ENCODE data around the gene BORA.

DNA sequence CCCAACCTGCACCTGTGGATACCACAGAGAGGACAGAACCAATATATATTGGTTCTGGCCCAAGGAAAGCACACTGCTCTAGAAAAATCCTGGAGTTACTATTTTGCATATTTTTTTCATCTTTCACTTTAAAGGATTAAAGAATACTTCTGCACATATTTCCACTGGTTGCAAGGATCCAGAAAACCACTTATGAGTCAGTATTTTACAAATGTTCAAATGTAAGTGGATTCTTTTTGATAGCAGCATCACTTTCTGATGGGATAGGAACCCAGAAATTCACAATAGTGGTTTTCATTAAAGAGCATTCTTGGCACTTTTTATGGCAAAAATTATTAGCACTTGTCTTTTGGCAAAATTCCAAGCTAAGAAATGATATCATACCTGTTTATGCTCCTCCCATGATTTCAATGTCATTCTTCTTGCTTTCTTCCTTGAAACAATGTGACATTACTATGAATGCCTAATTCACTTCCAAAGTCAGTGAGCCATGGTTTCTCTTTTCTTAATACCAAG lies 38.5 kb upstream of the BORA start:
- TF ChIP-seq, protein P1, sequence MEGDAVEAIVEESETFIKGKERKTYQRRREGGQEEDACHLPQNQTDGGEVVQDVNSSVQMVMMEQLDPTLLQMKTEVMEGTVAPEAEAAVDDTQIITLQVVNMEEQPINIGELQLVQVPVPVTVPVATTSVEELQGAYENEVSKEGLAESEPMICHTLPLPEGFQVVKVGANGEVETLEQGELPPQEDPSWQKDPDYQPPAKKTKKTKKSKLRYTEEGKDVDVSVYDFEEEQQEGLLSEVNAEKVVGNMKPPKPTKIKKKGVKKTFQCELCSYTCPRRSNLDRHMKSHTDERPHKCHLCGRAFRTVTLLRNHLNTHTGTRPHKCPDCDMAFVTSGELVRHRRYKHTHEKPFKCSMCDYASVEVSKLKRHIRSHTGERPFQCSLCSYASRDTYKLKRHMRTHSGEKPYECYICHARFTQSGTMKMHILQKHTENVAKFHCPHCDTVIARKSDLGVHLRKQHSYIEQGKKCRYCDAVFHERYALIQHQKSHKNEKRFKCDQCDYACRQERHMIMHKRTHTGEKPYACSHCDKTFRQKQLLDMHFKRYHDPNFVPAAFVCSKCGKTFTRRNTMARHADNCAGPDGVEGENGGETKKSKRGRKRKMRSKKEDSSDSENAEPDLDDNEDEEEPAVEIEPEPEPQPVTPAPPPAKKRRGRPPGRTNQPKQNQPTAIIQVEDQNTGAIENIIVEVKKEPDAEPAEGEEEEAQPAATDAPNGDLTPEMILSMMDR (IDR thresholded peaks at IDR 0.05), result no peak
- no peak for TF ChIP-seq EZH2phosphoT487 (IDR thresholded peaks at IDR 0.05)

All from neural progenitor cell (in vitro differentiated cells).